HepG2 (cell line): ENCODE results near the gene TMEM258. TPM values are rescaled to one million over a fixed set of nuclear protein-coding genes. Genes with fewer than 3 reads are reported as not detected.
A peak's percentile ranks its signal among the peaks of the same experiment; 100 is the strongest.

Experiments used
- AGO2 ChIP-seq: fragments of 200-400 bp; formaldehyde crosslinking; optimal IDR thresholded peaks from 2 replicates; pipeline ENCODE3; 2017; ENCODE audit warnings: mild to moderate bottlenecking, low read depth, low read length, moderate library complexity
- DNMT1 ChIP-seq: sonication (generic); formaldehyde crosslinking; IDR thresholded peaks from 2 replicates; pipeline ENCODE4 v1.5.1; 2020; ENCODE audit warnings: mild to moderate bottlenecking, missing genetic modification reagents
- ELK4 ChIP-seq: sonication (generic); formaldehyde crosslinking; IDR thresholded peaks from 2 replicates; pipeline ENCODE4 v1.9.0; 2021; ENCODE audit warnings: missing genetic modification reagents, borderline replicate concordance
- ETV5 ChIP-seq: IDR thresholded peaks from 2 replicates; pipeline ENCODE4 v1.6.1; 2018; ENCODE audit warnings: missing biosample characterization, missing genetic modification reagents, inconsistent platforms, borderline replicate concordance
- FOXK2 ChIP-seq: fragments of 450-650 bp; IDR thresholded peaks from 2 replicates; pipeline ENCODE4 v1.6.1; 2016
- GATAD1 ChIP-seq: IDR thresholded peaks from 2 replicates; pipeline ENCODE4 v1.6.1; 2016; ENCODE audit warnings: missing genetic modification reagents, missing compliant biosample characterization
- HIVEP1 ChIP-seq: sonication (generic); formaldehyde crosslinking; IDR thresholded peaks from 2 replicates; pipeline ENCODE4 v1.4.0; 2020; ENCODE audit warnings: mild to moderate bottlenecking, missing genetic modification reagents
- HNF4G ChIP-seq, 2 experiments: sonication (generic) in 1 of 2; formaldehyde crosslinking in 1 of 2; IDR thresholded peaks; 2 replicates each; pipeline versions ENCODE4 v1.4.0 to v1.6.1; 2011 to 2020; ENCODE audit warnings: borderline replicate concordance in 2 of 2, low read depth in 2 of 2, mild to moderate bottlenecking in 2 of 2, low read length in 1 of 2, missing genetic modification reagents in 1 of 2, moderate library complexity in 1 of 2
- KDM5B ChIP-seq: sonication (generic); formaldehyde crosslinking; IDR thresholded peaks from 2 replicates; pipeline ENCODE4 v1.4.0; 2020; ENCODE audit warnings: missing genetic modification reagents, mild to moderate bottlenecking, borderline replicate concordance
- MEF2D ChIP-seq: sonication (generic); formaldehyde crosslinking; IDR thresholded peaks from 2 replicates; pipeline ENCODE4 v1.5.1; 2020; ENCODE audit warnings: mild to moderate bottlenecking, missing genetic modification reagents
- RBFOX2 ChIP-seq: fragments of 200-400 bp; formaldehyde crosslinking; IDR thresholded peaks from 2 replicates; pipeline ENCODE4 v1.6.1; 2017; ENCODE audit warnings: low read depth, mild to moderate bottlenecking, low read length
- RFXANK ChIP-seq: IDR thresholded peaks from 2 replicates; pipeline ENCODE4 v1.6.1; 2016
- TRIM22 ChIP-seq: fragments of 450-650 bp; IDR thresholded peaks from 2 replicates; pipeline ENCODE4 v1.6.1; 2017
- TSC22D2 ChIP-seq: sonication (generic); formaldehyde crosslinking; IDR thresholded peaks from 2 replicates; pipeline ENCODE4 v1.5.1; 2020; ENCODE audit warnings: missing genetic modification reagents, mild to moderate bottlenecking, borderline replicate concordance
- ZBTB42 ChIP-seq: sonication (generic); formaldehyde crosslinking; IDR thresholded peaks from 2 replicates; pipeline ENCODE4 v1.5.0; 2020; ENCODE audit warnings: mild to moderate bottlenecking, missing genetic modification reagents
- ZC3H13 ChIP-seq: sonication (generic); formaldehyde crosslinking; IDR thresholded peaks from 2 replicates; pipeline ENCODE4 v1.8.1; 2023; ENCODE audit warnings: mild to moderate bottlenecking, missing genetic modification reagents, moderate library complexity
- ZFP82 ChIP-seq: sonication (generic); formaldehyde crosslinking; IDR thresholded peaks from 2 replicates; pipeline ENCODE4 v1.5.1; 2020; ENCODE audit warnings: mild to moderate bottlenecking, missing genetic modification reagents, borderline replicate concordance
- ZNF546 ChIP-seq: sonication (generic); formaldehyde crosslinking; conservative IDR thresholded peaks from 2 replicates; pipeline ENCODE4 v1.8.1; 2023; ENCODE audit warnings: mild to moderate bottlenecking, missing genetic modification reagents
- ZNF724P ChIP-seq: sonication (generic); formaldehyde crosslinking; IDR thresholded peaks from 2 replicates; pipeline ENCODE4 v1.8.0; 2022; ENCODE audit warnings: missing genetic modification reagents, borderline replicate concordance
- ZNF773 ChIP-seq: sonication (generic); formaldehyde crosslinking; IDR thresholded peaks from 2 replicates; pipeline ENCODE4 v1.4.0; 2020; ENCODE audit warnings: missing genetic modification reagents, borderline replicate concordance
- ZNF775 ChIP-seq: sonication (generic); formaldehyde crosslinking; IDR thresholded peaks from 2 replicates; pipeline ENCODE4 v1.4.0; 2020; ENCODE audit warnings: missing genetic modification reagents, mild to moderate bottlenecking, moderate library complexity, borderline replicate concordance
- polyA plus RNA-seq, 8 experiments: library from polyadenylated mRNA; depleted of rRNA in 3 of 8; stranded (reverse) in 7 of 8; unstranded in 1 of 8; fragments of >200 nt; fragmentation: Illumina TruSeq in 4 of 8; extraction: Trizol in 4 of 8; gene quantifications; 2 replicates each; pipeline versions ENCODE4 v1.2.1 to v1.2.3, GENCODE V29; 2011 to 2016; ENCODE audit warnings: low read depth in 4 of 8, missing spikeins in 1 of 8, mixed read lengths in 1 of 8; ENCODE audit not compliant: insufficient read depth in 1 of 8
- total RNA-seq, 5 experiments: library from RNA; depleted of rRNA; stranded (reverse); fragments of >200 nt; fragmentation: Illumina TruSeq; extraction: Trizol; gene quantifications; 2 replicates each; pipeline ENCODE4 v1.2.3, GENCODE V29; 2016; ENCODE audit warnings: low read depth in 1 of 5
- TF ChIP-seq, protein P1 (sequence below): IDR thresholded peaks from 2 replicates; pipeline ENCODE4 v1.6.1; 2016; ENCODE audit warnings: low read depth, missing genetic modification reagents, missing compliant biosample characterization

Gene TMEM258
- total and polyA plus RNA-seq, 2 of the 13 experiments (the other 11 are each of a cell fraction or from before 2014, with no cell fraction given), result 175 to 424 TPM

DNA sequence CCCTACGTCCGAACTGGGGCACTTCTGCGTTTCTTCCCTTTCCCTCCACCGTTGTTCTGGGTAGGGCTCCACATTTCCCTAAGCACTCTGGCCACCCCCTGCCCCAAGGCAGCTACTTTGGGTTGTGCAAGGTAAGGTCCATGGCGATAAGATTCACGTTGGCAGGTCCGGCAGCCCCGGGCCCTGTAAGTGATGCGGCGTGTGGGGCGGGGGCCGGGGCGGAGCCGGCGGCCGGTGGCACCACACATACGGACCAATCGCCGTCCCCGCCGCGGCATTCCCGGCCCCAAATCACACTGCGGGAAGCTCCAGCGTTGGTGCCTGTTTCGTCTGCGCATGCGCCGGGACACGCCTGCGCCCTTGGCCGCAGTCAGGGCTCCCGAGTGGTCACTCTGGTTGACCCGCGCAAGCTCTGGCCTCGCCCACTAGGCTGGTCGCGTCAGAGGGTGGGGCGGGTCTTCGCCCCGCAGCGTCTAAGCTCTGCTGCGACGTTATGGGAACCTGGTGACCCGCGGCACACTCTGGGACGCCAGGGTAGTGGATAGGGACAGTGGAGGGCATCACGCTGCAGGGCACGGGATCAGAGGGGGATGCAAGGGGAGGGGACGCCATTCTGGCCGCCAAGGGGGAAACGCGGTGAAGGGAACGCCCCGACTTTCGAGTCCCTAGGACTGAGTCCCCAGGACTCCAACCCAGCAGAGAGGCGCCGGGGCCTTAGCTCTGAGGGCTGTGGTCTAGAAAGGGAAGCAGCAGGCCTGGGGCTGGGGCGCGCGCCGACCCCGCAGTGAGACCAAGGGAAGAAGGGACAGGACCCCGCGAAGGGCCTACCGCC is 22.8 kb upstream of the TMEM258 start (continued):
- peak; percentile 38; the same call in 1 of the 2 replicates for TF ChIP-seq ZNF546 (CRISPR knock-in tag)
- TF ChIP-seq HIVEP1 (CRISPR knock-in tag), result no peak
- peak; percentile 92 for TF ChIP-seq ZNF724P
- TF ChIP-seq, protein P1, sequence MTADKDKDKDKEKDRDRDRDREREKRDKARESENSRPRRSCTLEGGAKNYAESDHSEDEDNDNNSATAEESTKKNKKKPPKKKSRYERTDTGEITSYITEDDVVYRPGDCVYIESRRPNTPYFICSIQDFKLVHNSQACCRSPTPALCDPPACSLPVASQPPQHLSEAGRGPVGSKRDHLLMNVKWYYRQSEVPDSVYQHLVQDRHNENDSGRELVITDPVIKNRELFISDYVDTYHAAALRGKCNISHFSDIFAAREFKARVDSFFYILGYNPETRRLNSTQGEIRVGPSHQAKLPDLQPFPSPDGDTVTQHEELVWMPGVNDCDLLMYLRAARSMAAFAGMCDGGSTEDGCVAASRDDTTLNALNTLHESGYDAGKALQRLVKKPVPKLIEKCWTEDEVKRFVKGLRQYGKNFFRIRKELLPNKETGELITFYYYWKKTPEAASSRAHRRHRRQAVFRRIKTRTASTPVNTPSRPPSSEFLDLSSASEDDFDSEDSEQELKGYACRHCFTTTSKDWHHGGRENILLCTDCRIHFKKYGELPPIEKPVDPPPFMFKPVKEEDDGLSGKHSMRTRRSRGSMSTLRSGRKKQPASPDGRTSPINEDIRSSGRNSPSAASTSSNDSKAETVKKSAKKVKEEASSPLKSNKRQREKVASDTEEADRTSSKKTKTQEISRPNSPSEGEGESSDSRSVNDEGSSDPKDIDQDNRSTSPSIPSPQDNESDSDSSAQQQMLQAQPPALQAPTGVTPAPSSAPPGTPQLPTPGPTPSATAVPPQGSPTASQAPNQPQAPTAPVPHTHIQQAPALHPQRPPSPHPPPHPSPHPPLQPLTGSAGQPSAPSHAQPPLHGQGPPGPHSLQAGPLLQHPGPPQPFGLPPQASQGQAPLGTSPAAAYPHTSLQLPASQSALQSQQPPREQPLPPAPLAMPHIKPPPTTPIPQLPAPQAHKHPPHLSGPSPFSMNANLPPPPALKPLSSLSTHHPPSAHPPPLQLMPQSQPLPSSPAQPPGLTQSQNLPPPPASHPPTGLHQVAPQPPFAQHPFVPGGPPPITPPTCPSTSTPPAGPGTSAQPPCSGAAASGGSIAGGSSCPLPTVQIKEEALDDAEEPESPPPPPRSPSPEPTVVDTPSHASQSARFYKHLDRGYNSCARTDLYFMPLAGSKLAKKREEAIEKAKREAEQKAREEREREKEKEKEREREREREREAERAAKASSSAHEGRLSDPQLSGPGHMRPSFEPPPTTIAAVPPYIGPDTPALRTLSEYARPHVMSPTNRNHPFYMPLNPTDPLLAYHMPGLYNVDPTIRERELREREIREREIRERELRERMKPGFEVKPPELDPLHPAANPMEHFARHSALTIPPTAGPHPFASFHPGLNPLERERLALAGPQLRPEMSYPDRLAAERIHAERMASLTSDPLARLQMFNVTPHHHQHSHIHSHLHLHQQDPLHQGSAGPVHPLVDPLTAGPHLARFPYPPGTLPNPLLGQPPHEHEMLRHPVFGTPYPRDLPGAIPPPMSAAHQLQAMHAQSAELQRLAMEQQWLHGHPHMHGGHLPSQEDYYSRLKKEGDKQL (CRISPR knock-in tag), result no peak
- peak; percentile 94 for TF ChIP-seq RBFOX2
- TF ChIP-seq DNMT1 (CRISPR knock-in tag), result peak; percentile 18; the same call in 1 of the 2 replicates
- no peak for TF ChIP-seq ELK4 (CRISPR knock-in tag)
- TF ChIP-seq ZC3H13 (CRISPR knock-in tag), result peak; percentile 99
- TF ChIP-seq ZNF773, result 0 out of 2 replicates have a peak, but pooled peaks have one; percentile 88
- TF ChIP-seq TRIM22, result no peak
- no peak; the same call in 1 of the 2 replicates for TF ChIP-seq ETV5 (CRISPR knock-in tag)
- peak; percentile 69 for TF ChIP-seq KDM5B (CRISPR knock-in tag)
- peak; percentile 71 for TF ChIP-seq AGO2
- no peak for TF ChIP-seq FOXK2
- no peak for TF ChIP-seq HNF4G (IDR thresholded peaks at IDR 0.05; ENCODE audit: borderline replicate concordance, low read depth, low read length)
- 0 out of 2 replicates have a peak, but pooled peaks have one; percentile 16 for TF ChIP-seq HNF4G (CRISPR knock-in tag; IDR thresholded peaks at IDR 0.05; ENCODE audit: borderline replicate concordance, low read depth)
- no peak for TF ChIP-seq GATAD1 (CRISPR knock-in tag)
- TF ChIP-seq TSC22D2 (CRISPR knock-in tag), result no peak; the same call in 1 of the 2 replicates
- peak; percentile 36; the same call in 1 of the 2 replicates for TF ChIP-seq RFXANK
- no peak for TF ChIP-seq ZNF775 (CRISPR knock-in tag)
- no peak for TF ChIP-seq ZFP82 (CRISPR knock-in tag)
- TF ChIP-seq ZBTB42 (CRISPR knock-in tag), result no peak
- peak; percentile 85 for TF ChIP-seq MEF2D
